GM18858 (cell line): ENCODE measurements around the gene SPAG6.

Experiments used
- ATAC-seq: cut with Tn5 transposase; IDR thresholded peaks from one replicate; pipeline ENCODE4 v1.9.1; 2021; ENCODE audit not compliant: unreplicated experiment

Gene SPAG6

DNA sequence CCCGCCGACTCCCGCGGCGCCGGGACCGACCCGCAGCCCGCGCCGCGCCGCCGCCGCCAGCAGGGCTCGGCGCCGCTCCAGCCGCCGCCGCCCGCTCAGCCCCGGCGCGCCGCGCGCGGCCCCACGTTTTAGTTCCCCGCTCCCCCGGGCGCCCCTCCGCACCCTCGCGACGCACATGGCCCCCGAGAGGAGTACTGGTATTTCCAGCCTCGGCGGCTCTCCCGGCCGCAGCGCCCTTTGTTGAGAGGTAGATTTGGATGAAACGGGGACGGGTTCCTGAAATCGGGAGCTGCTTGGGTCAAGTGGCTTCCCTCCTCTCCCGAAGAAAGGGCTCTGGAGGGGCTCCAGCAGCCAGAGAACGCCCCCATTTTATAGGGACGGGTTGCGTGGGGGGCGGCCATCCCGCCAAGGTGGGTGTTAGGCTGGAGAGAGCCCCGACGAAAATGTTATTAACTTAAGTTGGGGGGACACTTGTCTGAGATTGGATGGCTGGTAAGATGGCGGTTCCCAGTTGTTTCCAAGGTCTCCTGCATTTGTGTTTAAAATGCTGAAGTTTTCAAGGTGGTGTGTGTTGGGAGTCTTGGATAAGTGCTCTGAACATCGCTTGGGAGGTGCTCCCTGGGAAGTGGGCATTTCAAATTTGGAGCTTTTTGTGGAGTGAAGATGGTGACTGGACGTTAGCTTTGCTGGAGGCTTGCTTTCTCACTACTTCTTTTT, 23.2 kb upstream of the SPAG6 start:
- ATAC-seq: no peak

DNA sequence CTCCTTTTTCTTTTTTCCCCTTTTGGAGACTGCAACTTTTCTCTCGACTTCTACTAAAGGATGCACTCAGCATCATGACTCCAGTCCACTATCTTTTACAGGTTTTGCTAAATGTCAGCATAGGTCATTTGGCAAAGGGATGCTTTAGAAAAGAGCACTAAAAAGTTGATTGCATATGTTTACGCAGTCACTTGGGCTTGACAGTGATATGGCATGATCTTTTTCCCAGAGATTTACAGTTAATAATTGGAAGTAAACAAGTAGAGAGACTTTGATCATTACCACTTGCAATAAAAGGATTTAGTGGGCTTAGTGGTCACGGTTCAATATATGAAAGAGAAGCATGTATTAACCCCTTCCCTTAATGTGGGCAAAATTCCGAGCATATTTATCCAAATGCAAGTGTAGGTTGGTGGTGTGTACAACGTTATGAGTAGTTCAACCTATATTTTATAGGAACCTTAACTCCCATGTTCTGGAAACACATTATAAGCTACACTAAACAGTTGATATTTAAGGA, 22.6 kb upstream of the SPAG6 start:
- ATAC-seq: no peak

- no peak for ATAC-seq
Measured at GRCh38 chr10:22323538-22324305, 21.6 kb upstream of the SPAG6 start.

GRCh38 chr10:22324413-22324812, 20.9 kb upstream of the SPAG6 start:
- ATAC-seq: no peak

DNA sequence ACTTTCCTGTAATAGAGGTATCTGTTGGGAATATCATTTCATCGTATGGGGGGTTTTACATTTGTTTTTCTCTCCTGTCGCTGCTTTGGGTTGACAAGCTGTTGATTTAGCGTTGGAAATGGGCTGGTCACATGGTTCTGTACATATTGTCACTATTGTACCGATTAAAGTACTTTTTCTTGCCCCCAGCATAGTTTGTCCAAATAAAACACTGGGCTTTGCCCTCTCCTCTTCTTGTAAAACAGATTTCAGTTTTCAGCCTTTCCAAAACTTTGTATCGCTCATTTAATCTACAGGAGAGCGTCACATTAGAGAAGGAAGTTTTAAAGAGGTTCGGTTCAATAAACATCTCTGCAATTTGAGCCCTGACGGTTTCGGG, 20.4 kb upstream of the SPAG6 start:
- ATAC-seq: no peak

DNA sequence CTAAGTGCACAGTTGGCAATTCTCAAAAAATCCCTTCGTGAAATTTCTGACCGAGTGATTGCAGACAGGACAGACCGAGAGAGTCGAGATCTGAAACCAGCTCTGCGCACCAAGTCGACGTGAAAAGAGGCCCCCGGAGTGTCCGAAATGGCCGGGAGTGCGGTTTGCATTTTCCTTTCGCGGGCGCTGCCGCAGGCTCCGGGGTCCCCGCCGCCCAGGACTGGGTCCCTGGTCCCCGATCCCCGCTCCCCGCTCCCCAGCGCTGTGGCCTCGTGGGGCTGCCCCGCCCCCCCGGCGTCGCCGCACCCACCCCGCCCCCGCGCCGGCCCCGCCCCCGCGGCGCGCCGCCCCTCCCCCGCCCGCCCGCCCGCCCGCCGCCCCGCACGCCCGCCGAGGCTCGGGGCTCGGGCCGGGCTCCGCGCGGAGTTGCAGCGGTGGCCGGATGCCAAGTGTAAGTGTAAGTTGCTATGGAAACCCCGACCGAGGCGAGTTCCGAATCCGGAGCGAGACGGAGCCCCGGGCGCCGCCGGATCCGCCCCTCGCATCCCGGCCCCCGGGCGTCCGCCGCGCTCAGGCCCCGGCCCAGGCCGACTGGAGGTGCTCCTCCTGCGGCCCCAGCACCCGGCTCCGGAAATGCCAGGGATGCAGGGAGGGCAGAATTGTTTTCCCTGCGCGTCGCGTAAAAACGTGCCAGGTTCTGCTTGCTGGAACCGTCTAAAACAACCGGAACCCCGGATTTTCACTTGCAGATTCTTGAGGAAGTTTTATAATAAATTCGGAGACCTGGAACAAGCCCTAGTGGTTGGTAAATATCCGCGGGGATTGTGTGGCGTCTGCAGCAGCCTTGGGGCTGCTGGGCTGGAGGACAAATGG, 19.8 kb upstream of the SPAG6 start:
- ATAC-seq: peak; percentile 49

DNA sequence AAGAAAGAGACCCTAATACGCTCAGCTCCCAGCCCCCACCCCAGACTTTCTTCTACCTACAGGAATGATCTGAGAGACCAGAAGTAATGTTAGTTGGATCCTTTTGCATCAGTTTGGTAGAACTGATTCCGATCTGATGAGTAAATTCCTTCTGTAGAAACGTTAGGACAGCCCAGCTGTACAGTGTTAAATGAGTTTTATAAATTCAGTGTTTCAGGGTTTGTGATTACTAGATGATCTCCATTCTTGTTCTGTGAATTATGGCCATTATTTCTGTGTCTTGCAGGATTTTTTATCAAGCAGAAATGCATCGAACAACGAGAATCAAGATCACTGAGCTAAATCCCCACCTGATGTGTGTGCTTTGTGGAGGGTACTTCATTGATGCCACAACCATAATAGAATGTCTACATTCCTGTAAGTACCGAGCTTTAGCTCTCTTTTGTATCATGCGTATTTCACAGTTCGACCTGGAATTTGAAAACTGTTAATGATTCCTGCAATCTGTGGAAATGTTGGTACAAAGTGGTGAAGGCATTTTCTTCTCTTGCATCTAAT, 19.1 kb upstream of the SPAG6 start:
- no peak for ATAC-seq

DNA sequence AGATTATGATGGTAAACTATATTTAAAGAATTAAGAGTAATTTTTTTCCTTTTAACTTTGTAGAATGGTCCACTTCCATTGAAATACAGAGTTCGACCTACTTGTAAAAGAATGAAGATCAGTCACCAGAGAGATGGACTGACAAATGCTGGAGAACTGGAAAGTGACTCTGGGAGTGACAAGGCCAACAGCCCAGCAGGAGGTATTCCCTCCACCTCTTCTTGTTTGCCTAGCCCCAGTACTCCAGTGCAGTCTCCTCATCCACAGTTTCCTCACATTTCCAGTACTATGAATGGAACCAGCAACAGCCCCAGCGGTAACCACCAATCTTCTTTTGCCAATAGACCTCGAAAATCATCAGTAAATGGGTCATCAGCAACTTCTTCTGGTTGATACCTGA, 16.1 kb upstream of the SPAG6 start:
- ATAC-seq: no peak

GRCh38 chr10:22332116-22332692, 13.1 kb upstream of the SPAG6 start:
- ATAC-seq: no peak

DNA sequence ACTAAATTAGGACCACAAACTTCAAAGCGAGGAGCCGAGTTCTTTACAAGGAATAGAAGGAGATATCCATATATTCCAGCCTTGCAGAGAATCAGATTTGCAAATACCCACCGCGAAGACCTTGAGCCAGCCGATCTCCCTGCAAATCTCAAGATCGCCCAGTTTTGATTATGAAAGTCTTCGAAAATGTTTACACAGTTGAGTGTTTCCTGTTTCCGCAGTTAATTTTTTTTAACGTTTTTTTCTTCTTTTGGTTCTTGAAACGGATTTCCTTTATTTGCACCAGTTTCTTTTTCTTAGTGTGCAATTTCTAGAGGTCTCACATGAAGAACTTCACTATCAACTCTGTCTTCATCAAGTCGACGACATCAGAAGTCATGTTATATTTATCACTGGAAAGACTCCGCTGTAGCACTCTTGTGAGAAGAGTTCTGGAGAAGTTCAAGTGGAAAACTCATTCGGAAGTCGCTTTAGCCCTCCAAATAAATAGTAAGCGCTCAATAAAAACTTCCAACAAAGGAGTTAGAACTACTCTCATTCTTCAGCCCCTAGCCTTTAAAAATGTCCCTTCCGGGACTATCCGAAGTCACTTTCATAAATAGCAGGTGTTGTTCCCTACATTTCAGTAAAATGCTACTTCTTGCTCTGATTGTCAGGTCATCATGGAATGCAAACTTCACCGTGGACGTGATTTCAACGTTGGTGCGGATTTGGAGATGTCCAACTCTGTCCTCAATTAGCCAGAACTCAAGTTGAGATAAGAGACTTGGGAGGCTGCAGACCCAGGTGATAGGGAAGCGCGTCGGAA, 11.9 kb upstream of the SPAG6 start:
- no peak for ATAC-seq

GRCh38 chr10:22333975-22334282, 11.4 kb upstream of the SPAG6 start:
- no peak for ATAC-seq

- ATAC-seq: no peak
Measured at GRCh38 chr10:22334414-22335172, 10.7 kb upstream of the SPAG6 start.

DNA sequence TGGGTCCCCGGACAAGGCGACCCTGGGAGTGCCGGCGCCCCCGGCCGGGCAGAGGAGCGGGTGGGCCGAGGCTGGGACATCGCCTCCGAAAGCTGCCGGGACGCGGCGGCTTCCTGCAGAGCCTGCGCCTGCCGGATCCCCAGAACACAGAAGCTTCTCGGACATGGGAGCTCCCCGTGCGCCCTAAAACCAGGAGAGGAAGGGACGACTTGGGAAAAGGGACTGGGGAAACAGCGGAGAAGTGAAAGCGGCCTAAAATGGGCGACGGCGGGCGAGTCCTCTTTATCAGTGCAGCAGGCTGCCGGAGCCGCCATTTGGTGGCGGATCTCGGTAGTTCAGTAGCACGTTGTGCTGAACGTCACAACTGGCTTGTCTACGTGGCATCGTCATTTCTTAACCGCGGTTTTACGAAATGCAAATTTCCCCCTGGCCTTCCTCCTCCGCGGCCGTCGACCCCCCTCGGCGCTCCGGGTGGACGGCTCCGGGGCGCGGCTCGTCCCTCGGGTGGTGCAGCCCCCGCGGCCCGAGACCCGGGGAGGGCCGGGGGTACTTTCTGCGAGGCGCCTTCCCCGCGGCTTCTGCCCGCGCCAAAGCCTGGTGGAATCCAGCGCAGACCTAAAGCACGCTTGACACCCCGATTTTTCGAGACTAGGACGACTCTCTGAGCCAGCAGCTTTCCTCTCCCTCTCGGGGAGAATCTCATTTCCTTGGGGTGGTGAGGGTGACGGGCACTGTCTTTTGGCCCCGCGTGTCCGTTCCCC, 9.9 kb upstream of the SPAG6 start:
- ATAC-seq: peak; percentile 42

DNA sequence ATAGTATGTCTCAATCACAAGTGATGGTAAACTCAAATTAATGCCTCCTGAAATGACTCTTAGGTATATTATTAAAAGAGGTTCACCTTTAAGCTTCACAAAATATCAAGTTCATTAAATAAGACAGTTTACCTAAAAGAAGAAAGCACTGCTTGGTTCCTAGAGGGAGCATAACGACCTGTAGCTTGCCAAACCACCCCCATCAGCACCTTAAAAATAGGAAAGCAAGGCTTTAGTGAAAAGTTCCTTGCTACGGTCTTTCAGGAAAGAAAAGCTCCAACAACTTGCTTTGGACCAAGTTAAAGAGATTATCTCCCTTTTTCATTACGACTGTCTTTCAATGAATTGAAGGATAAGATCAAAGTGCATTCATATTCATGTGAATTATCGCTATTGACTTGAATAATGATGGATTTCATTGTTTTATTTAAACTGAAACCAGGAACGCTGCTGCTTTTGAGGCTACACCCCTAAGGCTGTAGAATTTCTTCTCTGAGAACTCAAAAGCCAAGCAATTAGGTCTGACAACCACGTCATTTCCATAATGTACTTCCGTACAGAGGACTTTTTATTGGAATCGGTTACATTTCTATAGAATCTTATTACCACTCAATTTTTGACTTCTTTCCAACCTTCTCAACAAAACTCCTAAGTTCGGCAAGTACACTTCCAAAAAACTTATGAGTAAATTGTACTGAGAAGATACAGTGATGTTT, 7.0 kb upstream of the SPAG6 start:
- no peak for ATAC-seq

- ATAC-seq: no peak
Measured at GRCh38 chr10:22338931-22339330, 6.4 kb upstream of the SPAG6 start.

GRCh38 chr10:22339761-22340328, 5.5 kb upstream of the SPAG6 start:
- no peak for ATAC-seq

- ATAC-seq: peak; percentile 37
Measured at GRCh38 chr10:22340329-22341189, 4.7 kb upstream of the SPAG6 start.
